ENCODE data around the gene DNM3. TPM values are rescaled to one million over a fixed set of nuclear protein-coding genes. Genes with fewer than 3 reads are reported as not detected.

The DNM3 gene
- polyA plus RNA-seq, 1 donor (not counting 4 experiments of a cell fraction or from before 2014, with no cell fraction given): 2.0 TPM

- TF ChIP-seq CTCF (optimal IDR thresholded peaks at IDR 0.05 in 1 of 3, IDR thresholded peaks at IDR 0.05 in 1 of 3, conservative IDR thresholded peaks at IDR 0.05 in 1 of 3; ENCODE audit: extremely low read depth in 1 of 3, insufficient read depth in 2 of 3, low read length in 3 of 3): no peak
- no peak for TF ChIP-seq EZH2 (IDR thresholded peaks at IDR 0.05; ENCODE audit: low read length)
Observed at GRCh38 chr1:172149346-172149745, 308.0 kb downstream of the DNM3 start.

GRCh38 chr1:172154551-172154950 lies 313.3 kb downstream of the DNM3 start:
- Histone ChIP-seq H3K27ac (ENCODE audit: control insufficient read depth, insufficient read depth, low read length) (peak overlapping the region; percentile 82), H4K20me1 (ENCODE audit: control insufficient read depth, extremely low read depth, insufficient read depth, low read length) (no peaks in the 10 kb centered on the region), H3K79me2 (ENCODE audit: control insufficient read depth, insufficient read depth, low read length) (no peaks in the 10 kb centered on the region), H3K27me3 (ENCODE audit: control insufficient read depth, extremely low read depth, insufficient read depth, low read length) (no peaks in the 10 kb centered on the region), H3K4me3 (ENCODE audit: control insufficient read depth in 2 of 3, extremely low read depth in 1 of 3, insufficient read depth in 2 of 3, low read depth in 1 of 3, low read length in 3 of 3) (no peak overlapping the region), H2AFZ (ENCODE audit: control insufficient read depth, low read length) (peak overlapping the region; percentile 71), H3K4me1 (ENCODE audit: control insufficient read depth, extremely low read depth, insufficient read depth, low read length) (peaks cover 22% of the 10 kb centered on the region), H3K36me3 (ENCODE audit: control insufficient read depth in 2 of 2, extremely low read depth in 1 of 2, insufficient read depth in 2 of 2, low read length in 2 of 2) (no peaks in the 10 kb centered on the region), H3K4me2 (ENCODE audit: control insufficient read depth, extremely low read depth, insufficient read depth, low read depth, low read length) (peak overlapping the region; percentile 61), H3K9me1 (ENCODE audit: control insufficient read depth, extremely low read depth, insufficient read depth, low read length) (no peaks in the 10 kb centered on the region), H3K9ac (ENCODE audit: control insufficient read depth, extremely low read depth, insufficient read depth, low read length) (no peak overlapping the region), H3K9me3 (ENCODE audit: control insufficient read depth, low read depth, low read length) (no peaks in the 10 kb centered on the region)
- no peak for DNase-seq (ENCODE audit: low read depth, low spot score)
- peak; percentile 92 for FAIRE-seq
- dilution Hi-C loops (cut with MboI; ENCODE audit: extremely low pct_ligation_motif_present, low sequenced_read_pairs): no loop called here
- TF ChIP-seq CTCF (optimal IDR thresholded peaks at IDR 0.05 in 1 of 3, IDR thresholded peaks at IDR 0.05 in 1 of 3, conservative IDR thresholded peaks at IDR 0.05 in 1 of 3; ENCODE audit: extremely low read depth in 1 of 3, insufficient read depth in 2 of 3, low read length in 3 of 3) (no peak), EZH2 (IDR thresholded peaks at IDR 0.05; ENCODE audit: low read length) (no peak)

More at GRCh38 chr1:172149346-172149745, 308.0 kb downstream of the DNM3 start:
- Histone ChIP-seq H3K79me2 (ENCODE audit: control insufficient read depth, insufficient read depth, low read length) (no peaks in the 10 kb centered on the region), H3K27ac (ENCODE audit: control insufficient read depth, insufficient read depth, low read length) (no peak overlapping the region), H3K4me3 (ENCODE audit: control insufficient read depth in 2 of 3, extremely low read depth in 1 of 3, insufficient read depth in 2 of 3, low read depth in 1 of 3, low read length in 3 of 3) (no peak overlapping the region), H3K27me3 (ENCODE audit: control insufficient read depth, extremely low read depth, insufficient read depth, low read length) (no peaks in the 10 kb centered on the region), H3K9ac (ENCODE audit: control insufficient read depth, extremely low read depth, insufficient read depth, low read length) (no peak overlapping the region), H3K9me3 (ENCODE audit: control insufficient read depth, low read depth, low read length) (no peaks in the 10 kb centered on the region), H3K4me2 (ENCODE audit: control insufficient read depth, extremely low read depth, insufficient read depth, low read depth, low read length) (no peak overlapping the region), H3K4me1 (ENCODE audit: control insufficient read depth, extremely low read depth, insufficient read depth, low read length) (peaks cover 41% of the 10 kb centered on the region), H2AFZ (ENCODE audit: control insufficient read depth, low read length) (no peak overlapping the region), H3K36me3 (ENCODE audit: control insufficient read depth in 2 of 2, extremely low read depth in 1 of 2, insufficient read depth in 2 of 2, low read length in 2 of 2) (no peaks in the 10 kb centered on the region), H3K9me1 (ENCODE audit: control insufficient read depth, extremely low read depth, insufficient read depth, low read length) (no peaks in the 10 kb centered on the region), H4K20me1 (ENCODE audit: control insufficient read depth, extremely low read depth, insufficient read depth, low read length) (no peaks in the 10 kb centered on the region)
- FAIRE-seq (no peak), DNase-seq (ENCODE audit: low read depth, low spot score) (no peak)
- dilution Hi-C loops (cut with MboI; ENCODE audit: extremely low pct_ligation_motif_present, low sequenced_read_pairs): no loop called here
